ENCODE results near the gene CARD11.

DNA sequence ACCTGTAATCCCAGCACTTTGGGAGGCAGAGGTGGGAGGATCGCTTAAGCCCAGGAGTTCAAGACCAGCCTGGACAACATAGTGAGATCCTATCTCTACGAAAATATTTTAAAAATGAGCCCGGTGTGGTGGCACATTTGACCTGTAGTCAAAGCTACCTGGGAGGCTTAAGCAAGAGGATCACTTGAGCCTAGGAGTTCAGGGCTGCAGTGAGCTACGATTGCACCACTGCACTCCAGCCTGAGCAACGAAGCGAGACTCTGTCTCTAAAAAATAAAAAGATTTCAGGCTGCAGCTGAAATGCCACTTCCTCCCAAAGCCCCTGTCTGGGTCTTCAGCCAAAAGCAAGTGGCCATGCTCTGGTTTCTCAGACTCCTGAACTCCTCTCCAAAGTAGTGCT lies 38.7 kb upstream of the CARD11 start:
- TF ChIP-seq, protein P1, sequence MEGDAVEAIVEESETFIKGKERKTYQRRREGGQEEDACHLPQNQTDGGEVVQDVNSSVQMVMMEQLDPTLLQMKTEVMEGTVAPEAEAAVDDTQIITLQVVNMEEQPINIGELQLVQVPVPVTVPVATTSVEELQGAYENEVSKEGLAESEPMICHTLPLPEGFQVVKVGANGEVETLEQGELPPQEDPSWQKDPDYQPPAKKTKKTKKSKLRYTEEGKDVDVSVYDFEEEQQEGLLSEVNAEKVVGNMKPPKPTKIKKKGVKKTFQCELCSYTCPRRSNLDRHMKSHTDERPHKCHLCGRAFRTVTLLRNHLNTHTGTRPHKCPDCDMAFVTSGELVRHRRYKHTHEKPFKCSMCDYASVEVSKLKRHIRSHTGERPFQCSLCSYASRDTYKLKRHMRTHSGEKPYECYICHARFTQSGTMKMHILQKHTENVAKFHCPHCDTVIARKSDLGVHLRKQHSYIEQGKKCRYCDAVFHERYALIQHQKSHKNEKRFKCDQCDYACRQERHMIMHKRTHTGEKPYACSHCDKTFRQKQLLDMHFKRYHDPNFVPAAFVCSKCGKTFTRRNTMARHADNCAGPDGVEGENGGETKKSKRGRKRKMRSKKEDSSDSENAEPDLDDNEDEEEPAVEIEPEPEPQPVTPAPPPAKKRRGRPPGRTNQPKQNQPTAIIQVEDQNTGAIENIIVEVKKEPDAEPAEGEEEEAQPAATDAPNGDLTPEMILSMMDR (conservative IDR thresholded peaks at IDR 0.05 in 1 of 2, IDR thresholded peaks at IDR 0.05 in 1 of 2; ENCODE audit: low read depth in 1 of 2, low read length in 2 of 2) = no peak
- TF ChIP-seq EZH2 (IDR thresholded peaks at IDR 0.05; ENCODE audit: low read length, missing control alignments) = no peak

All from fibroblast of lung (primary cell).